Measurements from ENCODE around the gene SEMA4A. TPM values are rescaled to one million over a fixed set of nuclear protein-coding genes. Genes with fewer than 3 reads are reported as not detected.

SEMA4A gene
- polyA plus RNA-seq, 3 donors from 2014 or later: 2.5 to 12.4 (median 3.2) TPM

- no peak for DNase-seq
- H3K4me1 Mint-ChIP-seq: peaks cover 37 to 52% of the 10 kb centered on the region in 2 donors
- H3K36me3 Mint-ChIP-seq: peaks cover 0 to 4% (median 3%) of the 10 kb centered on the region in 3 donors
- peak overlapping the region; percentile 92 to 98 (median 93) for H3K4me3 Mint-ChIP-seq
- peak overlapping the region; percentile 89 to 94 (median 93) for H3K27ac Mint-ChIP-seq
- H3K27me3 Mint-ChIP-seq (ENCODE audit: low read depth in 3 of 3): peaks cover 0 to 8% (median 2%) of the 10 kb centered on the region in 3 donors
- H3K9me3 Mint-ChIP-seq: no peaks in the 10 kb centered on the region
Measured at GRCh38 chr1:156193208-156193487, 39.8 kb downstream of the SEMA4A start.

- H3K27ac Mint-ChIP-seq: peak within 1 kb of the TSS; percentile 89 to 94 (median 93)
- DNase-seq: peak; percentile 97 to 98 (median 98)
- peak within 1 kb of the TSS; percentile 92 to 98 (median 93) for H3K4me3 Mint-ChIP-seq
- no peaks in the 10 kb centered on the region for H3K9me3 Mint-ChIP-seq
- H3K27me3 Mint-ChIP-seq (ENCODE audit: low read depth in 3 of 3): peaks cover 0 to 8% (median 2%) of the 10 kb centered on the region in 3 donors
- H3K4me1 Mint-ChIP-seq: peaks cover 41 to 58% of the 10 kb centered on the region in 2 donors
- peaks cover 0 to 4% (median 3%) of the 10 kb centered on the region in 3 donors for H3K36me3 Mint-ChIP-seq
Measured at GRCh38 chr1:156193488-156194299, 40.3 kb downstream of the SEMA4A start, which contains the start of gene SLC25A44. SLC25A44 (plus strand) TSS chr1:156194104; CDS start chr1:156199848, 5,744 bp downstream.

GRCh38 chr1:156194300-156194652 lies 40.9 kb downstream of the SEMA4A start:
- H3K4me1 Mint-ChIP-seq: peaks cover 47 to 64% of the 10 kb centered on the region in 2 donors
- no peaks in the 10 kb centered on the region for H3K9me3 Mint-ChIP-seq
- peaks cover 0 to 9% (median 2%) of the 10 kb centered on the region in 3 donors for H3K27me3 Mint-ChIP-seq (ENCODE audit: low read depth in 3 of 3)
- H3K36me3 Mint-ChIP-seq: peaks cover 0 to 4% (median 4%) of the 10 kb centered on the region in 3 donors
- no peak for DNase-seq
- H3K4me3 Mint-ChIP-seq: peak overlapping the region; percentile 92 to 98 (median 93)
- peak overlapping the region; percentile 89 to 94 (median 93) for H3K27ac Mint-ChIP-seq

DNA sequence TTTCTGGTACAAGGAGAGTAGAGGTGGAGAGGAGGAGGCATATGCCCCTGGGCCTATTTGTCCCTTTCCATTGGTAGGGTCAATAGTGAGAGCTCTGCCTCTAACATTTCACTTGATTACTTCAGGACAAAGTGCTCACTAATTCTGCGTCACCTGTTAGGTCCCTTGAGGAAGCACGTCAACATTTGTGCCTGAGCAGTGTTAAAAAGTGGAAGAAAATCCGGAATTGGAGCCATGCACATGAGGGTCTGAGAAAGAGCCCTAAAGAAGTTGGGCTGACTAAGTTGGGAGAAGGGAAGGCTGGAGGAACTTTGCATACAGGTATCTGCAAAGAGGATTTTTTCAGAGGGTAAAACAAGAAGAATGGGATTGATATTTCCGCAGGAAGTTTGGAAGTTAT lies 42.5 kb downstream of the SEMA4A start:
- Mint-ChIP-seq H3K4me3 (peak overlapping the region; percentile 49 to 93 (median 64)), H3K27ac (peak overlapping the region in 2 of 6 donors; percentile 8 to 81), H3K9me3 (no peaks in the 10 kb centered on the region), H3K36me3 (peaks cover 0 to 17% (median 10%) of the 10 kb centered on the region in 3 donors), H3K4me1 (peaks cover 57 to 77% of the 10 kb centered on the region in 2 donors), H3K27me3 (ENCODE audit: low read depth in 3 of 3) (peaks cover 0 to 7% (median 2%) of the 10 kb centered on the region in 3 donors)
- DNase-seq: no peak

GRCh38 chr1:156196445-156196844 lies 43.1 kb downstream of the SEMA4A start:
- H3K36me3 Mint-ChIP-seq: peaks cover 0 to 17% (median 10%) of the 10 kb centered on the region in 3 donors
- H3K27ac Mint-ChIP-seq: no peak overlapping the region
- H3K9me3 Mint-ChIP-seq: no peaks in the 10 kb centered on the region
- peaks cover 0 to 7% (median 2%) of the 10 kb centered on the region in 3 donors for H3K27me3 Mint-ChIP-seq (ENCODE audit: low read depth in 3 of 3)
- peaks cover 57 to 77% of the 10 kb centered on the region in 2 donors for H3K4me1 Mint-ChIP-seq
- peak overlapping the region in 1 of 5 donors; percentile 43 for H3K4me3 Mint-ChIP-seq
- no peak for DNase-seq

GRCh38 chr1:156198831-156199349 lies 45.5 kb downstream of the SEMA4A start:
- peaks cover 48 to 63% of the 10 kb centered on the region in 2 donors for H3K4me1 Mint-ChIP-seq
- H3K4me3 Mint-ChIP-seq: peak overlapping the region in 1 of 5 donors; percentile 14
- DNase-seq: no peak
- peaks cover 0 to 7% (median 0%) of the 10 kb centered on the region in 3 donors for H3K27me3 Mint-ChIP-seq (ENCODE audit: low read depth in 3 of 3)
- no peaks in the 10 kb centered on the region for H3K9me3 Mint-ChIP-seq
- H3K27ac Mint-ChIP-seq: peak overlapping the region in 5 of 6 donors; percentile 31 to 71 (median 48)
- peaks cover 0 to 17% (median 9%) of the 10 kb centered on the region in 3 donors for H3K36me3 Mint-ChIP-seq

- H3K4me1 Mint-ChIP-seq: peaks cover 38 to 55% of the 10 kb centered on the region in 2 donors
- DNase-seq: no peak
- peaks cover 0 to 2% (median 0%) of the 10 kb centered on the region in 3 donors for H3K27me3 Mint-ChIP-seq (ENCODE audit: low read depth in 3 of 3)
- H3K36me3 Mint-ChIP-seq: peaks cover 0 to 17% (median 7%) of the 10 kb centered on the region in 3 donors
- no peak overlapping the region for H3K4me3 Mint-ChIP-seq
- H3K9me3 Mint-ChIP-seq: no peaks in the 10 kb centered on the region
- H3K27ac Mint-ChIP-seq: peak overlapping the region in 2 of 6 donors; percentile 2 to 30
Measured at GRCh38 chr1:156200044-156200443, 46.7 kb downstream of the SEMA4A start.

- Mint-ChIP-seq H3K9me3 (no peaks in the 10 kb centered on the region), H3K4me3 (no peak overlapping the region), H3K36me3 (peaks cover 4 to 30% (median 11%) of the 10 kb centered on the region in 3 donors)
Measured at GRCh38 chr1:156203331-156203730, 49.9 kb downstream of the SEMA4A start.

DNA sequence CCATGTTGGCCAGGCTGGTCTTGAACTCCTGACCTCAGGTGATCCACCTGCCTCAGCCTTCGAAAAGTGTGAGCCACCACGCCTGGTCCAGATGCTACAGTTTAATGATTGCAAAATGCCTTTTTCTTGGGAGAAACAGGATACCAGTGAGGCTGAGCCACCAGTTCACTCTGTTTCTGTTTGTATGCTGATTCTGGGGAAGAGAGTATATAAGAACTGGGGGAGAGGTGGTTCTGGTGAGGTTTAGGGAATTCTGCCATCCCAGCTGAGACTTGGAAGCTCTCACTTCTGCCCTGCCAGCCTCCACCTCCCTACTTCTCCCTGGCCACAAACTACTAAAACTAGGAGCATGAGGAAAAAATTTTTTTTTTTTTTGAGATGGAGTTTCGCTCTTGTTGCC lies 51.3 kb downstream of the SEMA4A start:
- Mint-ChIP-seq H3K27ac (no peak overlapping the region), H3K4me1 (peaks cover 11 to 15% of the 10 kb centered on the region in 2 donors), H3K27me3 (ENCODE audit: low read depth in 3 of 3) (peaks cover 0 to 2% (median 0%) of the 10 kb centered on the region in 3 donors), H3K4me3 (no peak overlapping the region), H3K9me3 (no peaks in the 10 kb centered on the region), H3K36me3 (peaks cover 11 to 36% (median 11%) of the 10 kb centered on the region in 3 donors)
- DNase-seq: no peak

More at GRCh38 chr1:156203331-156203730, 49.9 kb downstream of the SEMA4A start:
- peaks cover 23 to 28% of the 10 kb centered on the region in 2 donors for H3K4me1 Mint-ChIP-seq
- DNase-seq: no peak
- peaks cover 0 to 2% (median 0%) of the 10 kb centered on the region in 3 donors for H3K27me3 Mint-ChIP-seq (ENCODE audit: low read depth in 3 of 3)
- no peak overlapping the region for H3K27ac Mint-ChIP-seq

DNA sequence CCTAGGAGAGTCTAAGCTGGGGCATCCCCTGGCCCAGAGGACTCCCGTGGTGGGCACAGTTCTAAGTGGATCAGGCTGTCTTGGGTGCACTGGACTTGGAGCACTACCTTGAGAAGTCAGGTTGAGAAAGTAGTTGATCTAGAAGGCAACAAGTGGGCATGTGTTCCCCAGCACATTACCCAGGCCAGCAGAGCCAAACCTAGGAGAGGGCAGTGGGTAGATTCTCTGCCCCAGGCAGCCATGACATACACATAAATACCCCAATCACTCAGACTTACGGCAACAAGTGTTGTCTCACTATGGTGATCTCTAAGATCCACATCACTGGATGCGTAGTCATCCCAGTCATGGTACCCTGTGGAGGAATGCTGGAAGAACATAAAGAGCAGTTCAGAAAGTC lies 57.9 kb downstream of the SEMA4A start:
- peaks cover 0 to 28% (median 6%) of the 10 kb centered on the region in 3 donors for H3K36me3 Mint-ChIP-seq
- H3K27me3 Mint-ChIP-seq (ENCODE audit: low read depth in 3 of 3): peaks cover 0 to 6% (median 2%) of the 10 kb centered on the region in 3 donors
- peak overlapping the region; percentile 15 to 99 (median 81) for H3K27ac Mint-ChIP-seq
- no peak for DNase-seq
- H3K4me3 Mint-ChIP-seq: peak overlapping the region in 4 of 5 donors; percentile 14 to 97 (median 28)
- H3K4me1 Mint-ChIP-seq: peaks cover 24 to 31% of the 10 kb centered on the region in 2 donors
- no peaks in the 10 kb centered on the region for H3K9me3 Mint-ChIP-seq

DNA sequence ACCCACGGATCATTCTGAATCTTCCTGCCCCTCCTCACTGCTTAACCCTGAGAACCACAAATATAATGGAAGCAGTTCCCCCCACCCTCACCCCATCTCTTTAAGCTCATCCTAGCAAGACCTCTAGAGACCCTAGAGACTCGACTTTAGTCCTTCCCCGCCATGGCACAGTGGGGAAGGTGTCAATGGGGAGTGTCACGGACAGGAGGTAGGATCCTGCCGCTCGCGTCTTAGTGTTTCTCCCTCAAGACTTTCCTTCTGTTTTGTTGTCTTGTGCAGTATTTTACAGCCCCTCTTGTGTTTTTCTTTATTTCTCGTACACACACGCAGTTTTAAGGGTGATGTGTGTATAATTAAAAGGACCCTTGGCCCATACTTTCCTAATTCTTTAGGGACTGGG lies 58.7 kb downstream of the SEMA4A start:
- peaks cover 24 to 31% of the 10 kb centered on the region in 2 donors for H3K4me1 Mint-ChIP-seq
- H3K9me3 Mint-ChIP-seq: no peaks in the 10 kb centered on the region
- peaks cover 0 to 6% (median 2%) of the 10 kb centered on the region in 3 donors for H3K27me3 Mint-ChIP-seq (ENCODE audit: low read depth in 3 of 3)
- H3K4me3 Mint-ChIP-seq: peak overlapping the region; percentile 90 to 99 (median 97)
- peak overlapping the region; percentile 97 to 99 (median 98) for H3K27ac Mint-ChIP-seq
- H3K36me3 Mint-ChIP-seq: peaks cover 0 to 25% (median 6%) of the 10 kb centered on the region in 3 donors
- no peak for DNase-seq

DNA sequence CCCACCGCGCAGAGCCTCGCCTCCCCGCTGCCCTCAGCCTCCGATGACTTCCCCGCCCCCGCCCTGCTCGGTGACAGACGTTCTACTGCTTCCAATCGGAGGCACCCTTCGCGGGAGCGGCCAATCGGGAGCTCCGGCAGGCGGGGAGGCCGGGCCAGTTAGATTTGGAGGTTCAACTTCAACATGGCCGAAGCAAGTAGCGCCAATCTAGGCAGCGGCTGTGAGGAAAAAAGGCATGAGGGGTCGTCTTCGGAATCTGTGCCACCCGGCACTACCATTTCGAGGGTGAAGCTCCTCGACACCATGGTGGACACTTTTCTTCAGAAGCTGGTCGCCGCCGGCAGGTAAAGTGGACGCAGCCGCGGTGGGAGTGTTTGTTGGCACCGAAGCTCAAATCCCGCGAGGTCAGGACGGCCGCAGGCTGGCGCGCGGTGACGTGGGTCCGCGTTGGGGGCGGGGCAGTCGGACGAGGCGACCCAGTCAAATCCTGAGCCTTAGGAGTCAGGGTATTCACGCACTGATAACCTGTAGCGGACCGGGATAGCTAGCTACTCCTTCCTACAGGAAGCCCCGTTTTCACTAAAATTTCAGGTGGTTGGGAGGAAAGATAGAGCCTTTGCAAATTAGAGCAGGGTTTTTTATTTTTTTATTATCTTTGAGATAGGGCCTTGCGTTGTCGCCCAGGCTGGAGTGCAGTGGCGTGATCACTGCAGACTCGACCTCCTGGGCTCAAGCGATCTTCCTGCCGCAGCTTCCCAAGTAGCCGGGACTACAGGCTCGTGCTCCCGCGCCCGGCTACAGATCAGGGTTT lies 59.7 kb downstream of the SEMA4A start, which contains the start of gene PMF1:
TSS of gene PMF1 (plus strand) at position 175 of the 811 bp plus-strand sequence. CDS start at position 184, 9 bp downstream.
- Mint-ChIP-seq H3K4me1 (peaks cover 28 to 37% of the 10 kb centered on the region in 2 donors), H3K36me3 (peaks cover 0 to 22% (median 6%) of the 10 kb centered on the region in 3 donors), H3K27ac (peak within 1 kb of the TSS; percentile 97 to 99 (median 98)), H3K4me3 (peak within 1 kb of the TSS; percentile 90 to 99 (median 97)), H3K9me3 (no peaks in the 10 kb centered on the region), H3K27me3 (ENCODE audit: low read depth in 3 of 3) (peaks cover 0 to 6% (median 2%) of the 10 kb centered on the region in 3 donors)
- DNase-seq: peak; percentile 95

DNA sequence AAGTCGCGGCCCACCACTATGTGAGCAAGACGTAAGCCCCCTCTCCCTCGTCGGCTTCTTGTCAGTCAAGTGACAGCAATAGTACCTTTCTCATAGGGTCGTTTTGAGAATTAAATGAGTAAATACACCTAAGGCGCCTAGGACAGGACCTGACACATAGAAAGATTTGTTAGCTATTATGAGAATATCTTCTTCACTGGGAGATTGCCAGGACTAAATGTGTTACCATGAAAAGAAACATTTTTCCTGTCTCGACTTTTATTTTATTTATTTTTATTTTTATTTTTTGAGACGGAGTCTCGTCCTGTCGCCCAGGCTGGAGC lies 60.2 kb downstream of the SEMA4A start:
- H3K4me3 Mint-ChIP-seq: peak overlapping the region; percentile 90 to 99 (median 97)
- peak overlapping the region; percentile 97 to 99 (median 98) for H3K27ac Mint-ChIP-seq
- peaks cover 0 to 19% (median 4%) of the 10 kb centered on the region in 3 donors for H3K36me3 Mint-ChIP-seq
- no peaks in the 10 kb centered on the region for H3K9me3 Mint-ChIP-seq
- H3K4me1 Mint-ChIP-seq: peaks cover 31 to 40% of the 10 kb centered on the region in 2 donors
- H3K27me3 Mint-ChIP-seq (ENCODE audit: low read depth in 3 of 3): peaks cover 0 to 6% (median 2%) of the 10 kb centered on the region in 3 donors
- DNase-seq: no peak

Data from immature natural killer cell (primary cell).